HG03558 (cell line): ENCODE measurements around the gene CDH5.
"Not testable (repeated sequence)": the region's sequence is repeated elsewhere in the genome, so short reads cannot be mapped to it uniquely, and the experiment has no call there.

Experiments used
- ATAC-seq: cut with Tn5 transposase; IDR thresholded peaks from one replicate; pipeline ENCODE4 v1.9.1; 2021; ENCODE audit warnings: moderate number of reproducible peaks; ENCODE audit not compliant: unreplicated experiment; ENCODE audit errors: extremely low read depth

The CDH5 gene

DNA sequence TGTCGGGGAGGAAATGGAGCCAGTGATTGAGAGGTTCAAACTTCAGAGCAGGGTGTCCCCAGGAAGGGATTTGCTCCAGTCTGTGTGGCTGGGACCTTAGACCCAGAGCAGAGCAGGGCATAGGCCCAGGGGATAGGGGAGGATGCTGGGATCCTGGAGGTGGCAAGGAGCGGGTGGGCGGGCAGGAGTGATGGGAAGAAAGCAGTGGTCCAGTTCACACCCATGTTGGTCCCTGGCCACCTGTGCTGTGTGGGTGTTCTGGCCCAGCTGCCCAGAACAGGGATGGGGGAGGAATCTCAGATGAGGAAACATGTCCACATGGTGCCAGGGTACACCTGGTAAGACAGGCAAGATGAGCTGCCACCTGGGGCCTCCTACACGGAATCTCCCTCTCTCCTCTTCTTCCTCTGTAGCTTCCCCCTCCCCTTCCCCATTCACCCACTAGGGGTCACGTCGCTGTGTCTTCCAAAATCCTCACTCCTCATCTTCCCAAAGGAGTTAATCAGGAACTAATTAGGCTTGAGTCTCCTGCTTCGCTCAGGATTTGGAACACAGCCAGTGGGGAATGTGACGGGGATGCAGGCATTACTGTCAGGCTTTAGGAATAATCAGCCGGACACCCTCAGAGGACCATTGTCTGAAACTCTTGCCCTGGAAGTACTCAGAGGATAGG is 62.9 kb downstream of the CDH5 start:
- no peak for ATAC-seq

GRCh38 chr16:66430214-66430613 is 63.7 kb downstream of the CDH5 start:
- ATAC-seq, result no peak

- no peak for ATAC-seq
Measured at GRCh38 chr16:66431760-66432159, 65.3 kb downstream of the CDH5 start.

DNA sequence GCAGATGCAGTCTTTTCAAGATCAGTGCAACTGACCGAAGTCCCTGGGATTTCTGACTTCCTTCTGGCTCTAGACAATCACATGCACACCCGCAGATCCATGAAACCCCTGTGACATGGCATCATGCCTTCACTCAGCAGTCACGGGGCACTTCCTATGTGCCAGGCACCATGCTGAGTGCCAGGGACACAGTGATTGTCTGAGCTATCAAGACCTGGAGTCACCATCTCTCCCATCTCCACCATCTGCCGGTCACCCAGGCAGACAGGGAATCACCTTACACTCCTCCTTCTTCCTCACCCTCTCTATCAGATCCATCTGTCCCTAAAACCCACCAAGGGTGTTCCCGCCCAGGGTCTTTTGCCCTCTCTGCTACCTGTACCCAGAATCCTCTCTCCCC is 65.9 kb downstream of the CDH5 start:
- no peak for ATAC-seq

DNA sequence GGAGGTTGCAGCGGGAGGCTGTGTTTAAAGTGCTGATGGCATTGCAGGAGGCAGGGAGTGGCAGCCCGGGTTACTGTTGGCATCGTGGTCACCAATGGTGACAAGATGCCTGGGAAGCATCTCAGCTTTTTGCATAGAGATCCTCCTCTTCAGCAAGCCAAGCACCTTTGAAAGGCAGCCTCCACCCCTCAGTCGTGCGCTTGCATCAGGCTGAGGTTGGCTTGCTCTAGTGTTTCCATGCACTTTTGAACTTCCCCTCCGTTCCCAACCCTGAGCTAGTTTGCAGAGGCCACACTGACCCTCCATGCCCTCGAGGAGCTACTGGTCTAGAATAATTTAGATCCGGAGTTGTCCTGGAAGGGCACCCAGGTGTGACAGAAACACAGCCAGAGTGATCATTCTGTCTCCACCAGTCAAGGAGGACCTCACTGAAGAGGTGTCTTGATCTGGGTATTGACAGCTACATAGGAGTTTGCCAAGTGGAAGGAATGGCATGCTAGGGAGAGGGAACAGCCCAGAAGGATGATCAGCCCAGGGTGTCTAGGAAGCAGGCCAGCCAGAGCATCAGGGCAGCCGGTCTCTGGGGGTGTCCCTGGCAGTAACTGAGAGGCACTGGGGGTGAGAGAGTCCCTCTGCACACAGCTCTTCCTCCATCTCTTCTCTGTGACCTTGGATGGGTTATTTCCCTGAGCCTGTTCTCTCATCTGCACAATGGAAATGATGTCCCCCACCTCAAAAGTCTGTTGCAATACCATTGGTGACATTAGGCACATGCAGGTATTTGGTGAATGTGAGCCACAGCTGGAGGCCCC is 68.3 kb downstream of the CDH5 start:
- ATAC-seq, result no peak

- ATAC-seq, result no peak
Measured at GRCh38 chr16:66435896-66436295, 69.4 kb downstream of the CDH5 start.

DNA sequence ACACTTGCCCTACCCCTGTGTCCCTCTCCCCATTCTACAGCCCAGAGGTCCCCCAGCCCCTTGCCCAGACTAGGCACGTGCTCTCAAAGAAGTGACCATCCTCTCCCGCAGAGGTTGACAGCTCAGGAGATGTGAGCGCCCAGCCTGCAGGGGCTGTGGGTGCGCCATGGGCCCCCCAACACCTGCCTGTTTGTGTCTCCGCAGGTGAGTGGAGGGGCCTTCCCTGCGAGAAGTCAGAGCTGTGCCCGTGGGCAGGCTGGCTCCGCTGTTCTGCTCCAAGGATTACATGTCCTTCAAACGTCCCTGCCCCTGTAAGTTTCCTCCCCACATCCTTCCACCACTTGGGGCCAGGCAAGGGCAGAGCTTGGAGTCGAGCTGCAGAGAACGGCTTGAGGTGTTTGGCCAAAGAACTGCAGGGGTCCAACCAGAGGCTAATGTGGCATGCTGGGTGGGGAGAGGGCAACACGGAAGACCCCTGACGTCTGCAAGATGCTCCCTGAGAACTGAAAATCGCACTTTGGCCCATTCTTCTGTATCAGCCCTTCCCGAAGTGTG is 71.0 kb downstream of the CDH5 start:
- ATAC-seq, result no peak

GRCh38 chr16:66438536-66438935 is 72.0 kb downstream of the CDH5 start:
- ATAC-seq, result no peak

GRCh38 chr16:66439051-66439730 is 72.7 kb downstream of the CDH5 start:
- no peak for ATAC-seq

DNA sequence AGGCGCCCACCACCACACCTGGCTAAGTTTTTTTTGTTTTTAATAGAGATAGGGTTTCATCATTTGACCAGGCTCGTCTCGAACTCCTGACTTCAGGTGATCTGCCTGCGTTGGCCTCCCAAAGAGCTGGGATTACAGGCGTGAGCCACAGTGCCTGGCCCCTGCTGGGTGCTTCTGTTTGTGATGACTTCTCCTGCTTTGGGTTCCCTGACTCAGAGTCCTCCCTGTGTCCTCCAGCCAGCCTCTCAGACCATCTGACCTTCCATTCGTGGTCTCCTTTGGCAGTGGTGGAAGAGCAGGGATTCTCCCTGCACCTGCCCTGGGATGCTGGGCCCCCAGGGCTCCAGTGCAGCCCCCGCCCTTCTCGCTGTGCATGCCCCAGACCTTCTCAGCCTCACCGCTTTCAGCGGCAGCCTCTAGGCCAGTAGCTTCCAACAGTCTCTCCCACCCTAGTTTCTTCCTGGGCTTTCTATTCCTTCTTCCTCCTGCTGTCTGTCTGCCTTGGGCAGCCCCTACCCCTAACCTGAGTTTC is 73.8 kb downstream of the CDH5 start:
- no peak for ATAC-seq

DNA sequence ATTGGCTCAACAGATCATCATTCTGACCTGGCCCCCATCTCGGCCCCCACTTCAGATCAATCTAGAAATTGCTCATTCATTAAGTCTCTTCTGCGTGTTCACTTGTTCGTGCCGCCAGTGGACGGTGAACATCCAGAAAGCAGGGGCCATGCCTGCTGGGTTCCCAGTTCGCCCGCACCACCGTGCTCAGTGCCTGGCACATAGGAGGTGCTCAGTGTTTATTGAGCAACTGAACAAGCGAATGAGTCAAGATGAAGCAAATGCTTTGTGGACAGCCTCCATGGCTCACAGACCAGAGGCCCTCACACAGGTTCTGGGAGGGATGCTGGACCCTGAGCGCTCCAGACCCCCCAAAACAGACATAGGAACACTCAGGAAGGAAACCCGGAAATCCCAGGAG is 74.5 kb downstream of the CDH5 start:
- no peak for ATAC-seq

- ATAC-seq, result no peak
Measured at GRCh38 chr16:66441586-66442375, 75.3 kb downstream of the CDH5 start.

GRCh38 chr16:66442502-66443268 is 76.2 kb downstream of the CDH5 start:
- ATAC-seq, result no peak

DNA sequence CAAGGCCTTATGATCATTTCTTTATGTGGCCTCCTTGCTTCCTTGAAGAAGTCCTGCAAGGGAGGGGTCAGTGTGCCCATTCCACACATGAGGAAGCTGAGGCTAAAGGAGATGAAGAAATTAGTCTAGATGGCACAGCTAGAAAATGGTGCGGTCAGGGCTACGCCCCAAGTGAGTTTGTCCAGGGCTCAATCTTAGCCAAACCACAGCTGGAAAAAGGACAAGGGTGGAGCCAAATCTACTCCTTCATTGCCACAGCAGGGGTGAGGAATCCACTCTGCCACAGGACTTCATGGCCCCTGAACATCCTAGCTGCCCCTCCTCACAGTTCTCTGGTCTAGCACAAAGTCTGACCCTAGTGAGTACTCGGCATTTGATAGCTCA is 76.8 kb downstream of the CDH5 start:
- ATAC-seq, result no peak

DNA sequence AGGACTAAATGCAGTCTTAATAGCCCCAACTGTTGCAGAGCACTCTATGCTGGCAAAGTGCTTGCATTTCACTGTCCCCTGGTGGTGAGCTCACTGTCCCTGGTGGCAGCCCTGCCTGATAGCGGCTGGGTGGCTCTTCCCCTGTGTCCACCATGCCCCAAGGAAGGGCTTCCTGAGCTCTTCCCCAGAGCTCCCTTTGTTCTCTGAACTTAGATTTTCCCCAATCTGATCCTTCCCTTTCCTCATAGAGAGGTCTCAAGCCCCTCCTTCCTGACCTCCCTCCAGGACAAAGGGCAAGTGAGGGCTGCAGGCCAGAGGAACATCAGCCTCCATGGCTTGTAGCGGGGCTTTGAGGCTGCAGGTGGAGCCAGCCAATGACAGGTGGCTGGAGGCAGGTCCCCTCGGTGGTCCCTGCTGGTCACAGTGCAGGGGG is 77.6 kb downstream of the CDH5 start:
- no peak for ATAC-seq

GRCh38 chr16:66446737-66447136 is 80.2 kb downstream of the CDH5 start:
- no peak for ATAC-seq

DNA sequence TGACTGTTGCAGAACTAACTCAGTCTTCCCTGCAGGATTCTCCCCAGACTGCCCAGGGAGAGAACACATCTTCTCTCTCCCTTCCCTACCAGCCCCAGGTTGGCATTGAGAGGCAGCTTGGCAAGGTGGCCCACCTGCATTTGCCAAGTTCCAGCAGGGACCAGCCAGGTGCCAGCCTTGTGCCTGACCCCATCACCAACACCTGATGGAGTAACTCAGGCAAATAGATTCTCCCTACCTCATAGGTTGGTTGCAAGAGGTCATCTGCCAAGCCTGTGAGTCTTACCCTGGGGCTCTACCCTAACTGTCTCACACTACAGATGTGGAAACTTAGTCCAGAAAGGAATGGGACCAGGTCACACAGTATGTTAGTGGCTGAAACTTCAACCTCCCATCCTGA is 81.0 kb downstream of the CDH5 start:
- no peak for ATAC-seq

GRCh38 chr16:66451548-66451947 is 85.1 kb downstream of the CDH5 start:
- ATAC-seq, result no peak

DNA sequence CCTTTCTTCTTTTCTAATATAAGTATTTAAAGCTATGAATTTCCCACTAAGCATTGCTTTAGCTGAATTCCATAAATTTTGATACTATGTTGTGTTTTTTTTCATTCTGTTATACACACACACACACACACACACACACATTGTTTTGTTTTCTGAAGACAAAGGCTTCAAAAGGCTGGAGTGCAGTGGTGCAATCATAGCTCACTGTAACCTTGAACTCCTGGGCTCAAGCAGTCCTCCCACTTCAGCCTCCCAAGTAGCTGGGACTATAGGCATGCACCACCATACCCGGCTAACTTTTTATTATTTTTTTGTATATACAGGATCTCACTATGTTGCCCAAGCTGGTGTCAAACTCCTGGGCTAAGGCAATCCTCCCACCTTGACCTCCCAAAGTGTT is 86.7 kb downstream of the CDH5 start:
- ATAC-seq, result not testable (repeated sequence)
